Cortex of kidney (tissue), 1 donor: Measurements from ENCODE around the gene PRDM11.

ENCODE experiments used
- DNase-seq: peaks from one replicate; lab custom pipeline; 2025; lab: John Stamatoyannopoulos, UW

PRDM11 gene

GRCh38 chr11:45158210-45158731 lies 11.8 kb downstream of the PRDM11 start:
- no peak for DNase-seq

GRCh38 chr11:45158891-45159605 lies 12.6 kb downstream of the PRDM11 start:
- no peak for DNase-seq

- no peak for DNase-seq
Measured at GRCh38 chr11:45159781-45160365, 13.4 kb downstream of the PRDM11 start.

DNA sequence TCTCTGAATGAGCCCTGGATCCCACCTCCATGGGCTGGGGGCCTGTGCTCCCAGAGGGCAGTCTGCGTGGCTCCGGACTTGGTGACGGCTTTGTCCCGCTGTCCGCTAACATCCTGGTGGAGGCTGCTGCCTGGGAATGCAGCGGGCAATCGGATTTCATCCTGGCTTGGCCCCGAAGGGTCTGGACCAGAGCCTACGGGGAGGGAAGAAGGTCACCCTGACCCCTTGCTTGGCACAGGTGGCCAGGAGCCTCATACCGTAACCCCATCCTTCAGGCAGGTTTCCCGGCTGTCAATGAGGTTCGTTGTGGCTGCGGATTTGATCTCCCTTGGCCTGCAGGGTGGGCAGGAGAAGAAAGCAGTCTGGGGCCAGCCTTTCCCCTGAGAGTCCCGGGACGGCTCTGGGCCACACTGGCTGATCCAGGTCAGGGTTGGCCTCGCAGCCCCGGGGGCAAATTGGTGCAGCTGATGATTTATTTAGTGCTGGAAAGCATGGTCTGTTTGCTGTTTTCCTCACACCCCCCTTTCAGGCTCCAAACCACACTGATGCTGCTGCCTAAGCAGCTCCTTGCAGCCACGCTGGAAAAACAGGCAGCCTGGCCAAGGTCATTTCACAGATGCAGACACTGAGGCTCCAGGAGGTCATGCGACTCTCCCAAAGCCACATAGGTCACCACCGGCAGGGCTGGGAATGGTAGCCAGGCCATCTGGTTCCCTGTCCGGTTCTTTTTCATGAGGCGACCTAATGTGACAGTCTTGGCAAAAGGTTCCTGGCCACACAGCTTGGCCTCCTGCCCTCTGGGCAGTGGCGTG lies 15.0 kb downstream of the PRDM11 start:
- no peak for DNase-seq

DNA sequence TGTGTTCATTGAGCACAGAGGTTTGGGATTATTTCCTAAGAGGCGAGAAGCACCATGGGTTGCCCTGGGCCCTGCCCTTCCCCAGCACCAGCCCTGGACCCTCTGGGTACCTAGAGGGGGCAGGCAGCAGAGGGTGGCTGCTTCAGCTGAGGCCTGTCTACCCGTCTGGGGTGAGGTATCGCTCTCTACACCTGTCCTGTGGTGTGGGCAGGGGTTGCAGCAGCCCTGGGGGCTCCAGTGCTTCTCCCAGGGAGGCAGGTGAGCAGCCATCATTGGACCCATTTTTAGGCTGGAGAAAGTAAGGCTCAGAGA lies 15.6 kb downstream of the PRDM11 start:
- DNase-seq, result no peak

GRCh38 chr11:45162916-45163879 lies 16.8 kb downstream of the PRDM11 start:
- no peak for DNase-seq

DNA sequence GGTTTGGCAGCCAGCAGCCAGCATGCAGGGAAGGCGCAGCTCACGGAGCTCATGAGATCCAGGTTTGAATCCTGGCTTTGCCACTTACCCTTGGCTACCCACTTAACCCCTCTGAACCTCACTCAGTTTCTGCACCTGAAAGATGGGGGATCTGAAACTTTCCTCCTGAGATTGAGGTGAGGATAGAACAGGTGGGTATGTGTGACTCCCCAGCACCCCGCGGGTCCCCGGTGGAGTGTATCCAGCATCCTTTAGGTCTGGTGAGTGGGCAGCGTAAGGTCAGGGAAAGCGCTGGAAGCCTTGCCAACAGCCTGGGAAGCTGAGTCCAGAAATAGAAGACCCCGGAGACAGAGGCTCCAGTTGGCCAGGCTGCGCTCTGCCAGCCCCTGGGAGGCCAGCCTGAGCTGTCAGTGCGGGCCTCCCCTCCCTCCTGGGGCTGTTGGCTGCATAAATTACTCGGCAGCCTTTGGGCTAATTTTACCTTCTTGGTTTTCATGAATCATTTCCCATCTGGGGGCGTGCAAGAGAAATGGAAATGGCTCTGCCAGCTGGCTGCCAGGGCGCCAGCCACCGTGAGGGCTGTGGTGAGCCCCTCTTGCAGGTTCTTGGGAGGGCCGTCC lies 17.6 kb downstream of the PRDM11 start:
- no peak for DNase-seq

GRCh38 chr11:45165386-45165785 lies 18.9 kb downstream of the PRDM11 start:
- DNase-seq, result no peak

GRCh38 chr11:45165806-45166603 lies 19.6 kb downstream of the PRDM11 start:
- DNase-seq, result no peak

DNA sequence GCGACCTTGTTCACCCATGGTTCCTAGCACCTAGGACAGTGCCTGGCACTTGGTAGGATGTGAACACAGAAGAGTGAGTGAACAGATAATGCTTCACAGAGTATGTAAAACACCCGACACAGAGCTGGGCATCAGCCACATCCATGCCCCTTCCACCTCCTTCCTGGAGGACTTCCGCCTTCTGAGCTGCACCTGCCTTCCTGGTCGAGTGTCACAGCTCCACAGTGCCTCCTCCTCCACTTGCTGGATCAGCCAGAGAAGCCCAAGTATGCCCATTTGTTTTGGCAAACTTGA lies 20.1 kb downstream of the PRDM11 start:
- DNase-seq, result no peak

DNA sequence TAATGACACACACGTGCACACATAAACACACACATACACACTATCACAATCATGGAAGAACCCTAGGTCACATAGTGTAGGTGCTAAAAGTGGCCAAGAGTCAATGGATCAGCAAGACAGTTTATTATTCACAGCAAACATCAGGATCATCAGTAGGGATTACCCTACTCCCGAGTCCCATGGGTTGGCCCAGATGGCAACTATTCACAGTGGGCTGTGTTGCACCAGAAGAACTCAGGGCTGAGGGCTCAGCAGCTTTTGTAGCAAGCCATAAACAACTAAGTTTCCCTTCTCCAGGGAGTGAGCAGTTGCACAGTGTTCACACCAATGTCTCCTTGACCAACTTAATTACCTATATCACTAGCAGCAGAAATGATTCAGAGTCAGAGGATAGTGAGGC lies 20.8 kb downstream of the PRDM11 start:
- no peak for DNase-seq

DNA sequence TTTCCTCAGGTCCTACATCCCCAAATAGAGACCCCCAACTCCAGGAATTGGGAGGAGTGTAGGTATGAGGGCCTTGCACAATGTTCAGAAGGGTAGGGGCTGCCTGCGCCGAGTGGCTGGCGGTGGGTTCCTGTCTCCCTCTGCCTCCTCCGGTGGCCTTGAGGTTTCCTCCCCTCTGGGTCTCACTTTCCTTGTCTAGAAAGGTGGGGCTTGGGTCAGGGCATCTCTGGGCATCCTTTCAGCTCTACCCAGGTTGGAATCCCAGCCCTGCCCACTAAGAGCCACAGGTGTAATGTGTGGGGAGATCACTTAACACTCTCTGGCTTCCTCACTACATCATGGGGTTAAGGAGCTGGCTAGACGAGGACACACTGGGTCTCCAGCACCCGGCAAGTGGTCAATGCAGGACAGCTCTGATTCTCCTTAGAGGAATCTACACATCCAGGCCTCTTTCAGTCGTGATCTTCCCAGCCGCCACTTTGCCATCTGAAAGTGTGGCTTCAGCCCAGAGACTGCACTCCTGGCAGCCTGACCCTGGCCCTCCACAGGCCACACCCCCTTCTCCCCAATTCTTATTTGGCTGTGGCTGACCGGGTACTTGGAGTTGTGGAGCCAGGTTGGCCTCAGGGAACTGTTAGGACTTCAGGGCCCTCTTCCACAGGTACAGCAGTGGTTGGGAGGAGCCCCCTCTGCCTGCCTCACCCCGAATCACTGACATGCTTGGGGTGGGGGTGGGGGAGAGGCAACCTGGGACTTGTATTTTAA lies 22.1 kb downstream of the PRDM11 start:
- no peak for DNase-seq

DNA sequence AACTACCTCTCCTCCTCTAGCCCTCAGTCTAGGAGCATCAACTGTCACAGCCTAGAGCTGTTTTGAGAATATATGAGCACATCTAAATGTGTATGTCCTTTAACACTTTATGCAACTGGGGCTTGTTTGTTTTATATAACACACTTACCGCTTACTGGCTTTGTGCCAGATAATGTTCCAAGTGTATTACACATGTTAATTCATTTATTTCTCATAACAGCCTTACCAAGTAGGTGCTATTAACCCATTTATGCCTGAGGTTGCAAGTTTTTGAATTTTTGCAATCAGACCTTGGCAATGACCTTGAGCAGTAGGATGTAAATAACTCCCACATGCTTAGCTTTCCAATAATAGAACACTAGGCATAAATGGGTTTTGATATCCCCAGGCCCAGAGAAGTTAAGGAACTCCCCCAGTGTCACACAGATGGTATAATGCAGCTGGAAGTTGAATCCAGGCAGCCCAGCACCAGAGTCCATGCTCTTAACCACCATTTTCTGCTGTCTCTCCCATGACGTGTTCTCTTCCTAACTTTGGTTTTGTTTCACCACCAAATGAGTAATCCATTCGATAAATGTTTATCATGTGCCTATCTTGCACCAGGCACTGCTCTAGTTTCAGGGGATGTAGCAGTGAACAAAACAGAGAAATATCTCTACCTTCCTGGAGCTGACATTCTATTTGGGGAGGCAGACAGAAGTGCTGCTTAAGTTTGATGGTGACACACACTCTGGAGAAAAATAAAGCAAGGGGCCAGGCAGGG lies 23.1 kb downstream of the PRDM11 start:
- DNase-seq, result no peak

GRCh38 chr11:45170484-45170883 lies 24.0 kb downstream of the PRDM11 start:
- no peak for DNase-seq

DNA sequence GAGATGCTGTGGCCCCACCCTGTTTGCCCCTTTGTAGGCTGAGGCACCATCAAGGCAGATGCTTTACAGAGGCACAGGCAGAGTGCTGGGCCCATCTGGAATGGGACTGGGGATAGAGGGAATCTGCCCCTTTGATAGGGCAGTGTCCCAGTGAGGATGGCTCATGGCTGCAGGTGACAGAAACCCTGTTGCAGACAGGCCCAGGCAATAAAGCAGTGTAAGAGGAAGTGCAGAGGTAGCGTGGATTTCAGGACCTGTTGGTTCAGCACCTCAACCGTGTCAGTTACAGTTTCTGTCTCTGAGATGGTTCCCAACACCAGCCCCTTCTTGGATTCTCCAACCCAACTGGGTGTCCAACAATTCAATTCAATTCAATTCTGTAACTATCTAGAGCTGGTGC lies 25.1 kb downstream of the PRDM11 start:
- DNase-seq, result no peak

- DNase-seq, result no peak
Measured at GRCh38 chr11:45173064-45173463, 26.6 kb downstream of the PRDM11 start.

DNA sequence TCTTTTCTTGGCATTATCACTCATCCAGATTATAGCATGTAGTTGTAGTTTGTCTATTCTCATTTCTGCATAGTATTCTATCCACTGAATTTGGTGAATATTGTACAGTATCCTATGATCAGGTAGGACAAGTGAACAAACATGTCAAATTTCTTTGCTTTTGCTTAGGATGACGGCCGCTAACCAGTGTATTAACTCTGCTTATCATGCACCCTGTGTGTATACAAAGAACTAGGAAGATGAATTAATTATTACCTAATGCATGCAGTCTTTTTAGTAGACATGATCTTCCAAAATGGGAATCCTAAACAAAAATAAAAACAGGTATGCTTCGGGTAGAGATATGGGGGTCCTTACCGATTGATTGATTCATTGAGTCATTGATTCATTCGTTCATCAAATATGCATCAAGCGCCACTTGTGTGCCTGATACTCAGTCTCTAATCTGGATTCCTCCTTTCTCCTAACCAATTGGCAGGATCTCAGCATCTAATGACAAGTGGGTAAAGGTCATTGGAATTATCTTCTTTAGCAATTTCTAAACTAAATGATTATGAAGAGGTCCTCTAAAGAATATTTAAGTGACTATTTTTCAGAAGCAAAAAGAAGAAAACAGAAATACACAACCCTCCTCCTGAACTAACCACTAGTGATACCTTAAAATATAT lies 27.9 kb downstream of the PRDM11 start:
- no peak for DNase-seq

DNA sequence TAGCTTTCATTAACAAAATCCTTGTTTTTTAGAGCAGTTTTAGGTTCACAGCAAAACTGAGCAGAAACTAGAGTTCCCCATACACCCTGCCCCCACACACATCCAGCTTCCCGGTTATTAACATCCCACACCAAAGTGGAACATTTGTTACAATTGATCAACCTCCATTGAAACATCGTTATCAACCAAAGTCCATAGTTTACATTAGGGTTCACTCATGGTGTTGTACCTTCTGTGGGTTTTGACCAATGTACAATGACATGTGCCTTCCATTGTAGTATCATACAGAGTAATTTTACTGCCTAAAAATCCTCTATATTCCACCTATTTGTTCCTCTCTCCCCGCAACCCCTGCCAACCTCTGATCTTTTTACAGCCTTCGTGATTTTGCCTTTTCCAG lies 28.5 kb downstream of the PRDM11 start:
- DNase-seq, result no peak

DNA sequence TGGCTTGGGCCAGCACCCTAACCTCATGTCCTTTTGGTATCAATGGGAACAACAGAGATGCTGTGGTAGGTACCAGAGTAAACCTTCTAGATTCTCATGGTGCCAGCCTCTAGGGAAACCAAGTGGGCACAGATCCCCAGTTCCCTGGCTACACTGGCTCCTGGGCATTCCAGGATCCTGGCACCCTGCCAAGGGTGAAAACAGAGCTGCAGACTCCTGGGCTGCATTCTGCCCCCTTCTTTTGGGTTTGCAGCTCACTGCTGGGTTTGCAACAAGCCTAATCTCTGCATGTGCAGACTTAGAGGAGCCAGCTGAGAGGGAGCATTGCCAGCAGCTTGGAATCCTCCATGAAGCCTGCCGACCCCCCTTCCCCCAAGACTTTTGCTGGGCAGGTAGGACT lies 30.6 kb downstream of the PRDM11 start:
- DNase-seq, result no peak
